Loucy (cell line): ENCODE measurements around the gene MAPK7.

Source experiments
- H2AFZ ChIP-seq: fragments of 200-600 bp; sonication (generic); 2 replicates; pipeline ENCODE4 v1.6.0; 2016; ENCODE audit warnings: antibody characterized with exemption, mild to moderate bottlenecking, low read length, moderate library complexity
- H3F3A ChIP-seq: fragments of 200-600 bp; 2 replicates; pipeline ENCODE4 v1.6.0; 2016; ENCODE audit warnings: antibody characterized with exemption, low read depth, mild to moderate bottlenecking
- H3K27me3 ChIP-seq: fragments of 200-600 bp; sonication (generic); 2 replicates; pipeline ENCODE4 v1.6.1; 2014; ENCODE audit warnings: low read length, mild to moderate bottlenecking; ENCODE audit not compliant: insufficient read depth, poor library complexity, severe bottlenecking
- H3K36me3 ChIP-seq: fragments of 200-600 bp; sonication (generic); 2 replicates; pipeline ENCODE4 v1.6.1; 2016; ENCODE audit warnings: low read length; ENCODE audit not compliant: insufficient read depth
- H3K4me1 ChIP-seq: fragments of 200-600 bp; sonication (generic); 2 replicates; pipeline ENCODE4 v1.5.1; 2014; ENCODE audit warnings: low read length, mild to moderate bottlenecking; ENCODE audit not compliant: insufficient read depth, poor library complexity, severe bottlenecking
- H3K4me2 ChIP-seq: fragments of 200-600 bp; sonication (generic); 2 replicates; pipeline ENCODE4 v1.6.0; 2014; ENCODE audit warnings: antibody characterized with exemption, low read length, low read depth, mild to moderate bottlenecking; ENCODE audit not compliant: poor library complexity, severe bottlenecking
- H3K4me3 ChIP-seq: fragments of 200-600 bp; sonication (generic); 2 replicates; pipeline ENCODE4 v1.5.1; 2014; ENCODE audit warnings: low read length, mild to moderate bottlenecking, mixed read lengths; ENCODE audit not compliant: poor library complexity, severe bottlenecking
- H3K79me2 ChIP-seq: fragments of 200-600 bp; sonication (generic); 2 replicates; pipeline ENCODE4 v1.6.1; 2014; ENCODE audit warnings: low read length; ENCODE audit not compliant: insufficient read depth
- H3K9ac ChIP-seq: fragments of 200-600 bp; sonication (generic); 2 replicates; pipeline ENCODE4 v1.6.0; 2014; ENCODE audit warnings: mild to moderate bottlenecking, low read depth, low read length, moderate library complexity; ENCODE audit not compliant: poor library complexity, severe bottlenecking
- H3K9me2 ChIP-seq: fragments of 200-600 bp; sonication (generic); replicated peaks from 2 replicates; pipeline ENCODE4 v1.6.1; 2016; ENCODE audit warnings: low read depth, low read length, mixed read lengths
- H3K9me3 ChIP-seq: fragments of 200-600 bp; sonication (generic); 2 replicates; pipeline ENCODE4 v1.6.1; 2014; ENCODE audit warnings: mild to moderate bottlenecking, antibody characterized with exemption, low read length, low read depth; ENCODE audit not compliant: insufficient read depth
- H4K20me1 ChIP-seq: fragments of 200-600 bp; sonication (generic); 2 replicates; pipeline ENCODE4 v1.6.0; 2014; ENCODE audit warnings: antibody characterized with exemption, low read length, mild to moderate bottlenecking; ENCODE audit not compliant: insufficient read depth, poor library complexity, severe bottlenecking
- CTCF ChIP-seq: fragments of 200-600 bp; sonication (generic); conservative IDR thresholded peaks from 2 replicates; pipeline ENCODE4 v1.5.1; 2014; ENCODE audit warnings: mild to moderate bottlenecking, antibody characterized with exemption, low read length
- EZH2phosphoT487 ChIP-seq: fragments of 200-600 bp; IDR thresholded peaks from 2 replicates; pipeline ENCODE4 v1.6.1; 2018; ENCODE audit warnings: antibody characterized with exemption, mild to moderate bottlenecking, moderate library complexity, borderline replicate concordance

Gene MAPK7

GRCh38 chr17:19371259-19372010 lies 6.9 kb upstream of the MAPK7 start:
- H3K79me2 ChIP-seq = 0 out of 2 replicates have a peak, but pooled peaks cover 3% of the 10 kb centered on the region
- no peaks in the 10 kb centered on the region for H3K9me2 ChIP-seq
- H3K4me1 ChIP-seq = peaks cover 30% of the 10 kb centered on the region
- no peak overlapping the region for H3K9ac ChIP-seq
- H2AFZ ChIP-seq = no peak overlapping the region
- no peaks in the 10 kb centered on the region for H4K20me1 ChIP-seq
- no peaks in the 10 kb centered on the region for H3K27me3 ChIP-seq
- peak overlapping the region; percentile 59 for H3K4me2 ChIP-seq
- H3K4me3 ChIP-seq = no peak overlapping the region
- no peaks in the 10 kb centered on the region for H3K36me3 ChIP-seq
- TF ChIP-seq CTCF = no peak
- no peak for TF ChIP-seq EZH2phosphoT487
- H3K9me3 ChIP-seq = no peaks in the 10 kb centered on the region
- no peaks in the 10 kb centered on the region for H3F3A ChIP-seq

- no peaks in the 10 kb centered on the region for H3K36me3 ChIP-seq
- H2AFZ ChIP-seq = no peak overlapping the region
- no peak overlapping the region for H3K9ac ChIP-seq
- H3K4me2 ChIP-seq = peak overlapping the region; percentile 0
- no peaks in the 10 kb centered on the region for H3K27me3 ChIP-seq
- TF ChIP-seq CTCF (no peak), EZH2phosphoT487 (no peak)
- H4K20me1 ChIP-seq = no peaks in the 10 kb centered on the region
- no peaks in the 10 kb centered on the region for H3F3A ChIP-seq
- 0 out of 2 replicates have a peak, but pooled peaks cover 3% of the 10 kb centered on the region for H3K79me2 ChIP-seq
- H3K4me1 ChIP-seq = peaks cover 33% of the 10 kb centered on the region
- H3K9me3 ChIP-seq = no peaks in the 10 kb centered on the region
- no peaks in the 10 kb centered on the region for H3K9me2 ChIP-seq
- H3K4me3 ChIP-seq = no peak overlapping the region
These were observed 6.3 kb upstream of the MAPK7 start for GRCh38 chr17:19372011-19372370.

- no peaks in the 10 kb centered on the region for H3K27me3 ChIP-seq
- H3F3A ChIP-seq = no peaks in the 10 kb centered on the region
- no peaks in the 10 kb centered on the region for H3K9me2 ChIP-seq
- H3K9me3 ChIP-seq = no peaks in the 10 kb centered on the region
- H3K4me2 ChIP-seq = no peak overlapping the region
- no peak overlapping the region for H2AFZ ChIP-seq
- H4K20me1 ChIP-seq = no peaks in the 10 kb centered on the region
- H3K4me3 ChIP-seq = no peak overlapping the region
- no peak overlapping the region for H3K9ac ChIP-seq
- no peak for TF ChIP-seq EZH2phosphoT487
- no peak for TF ChIP-seq CTCF
- peaks cover 36% of the 10 kb centered on the region for H3K4me1 ChIP-seq
- no peaks in the 10 kb centered on the region for H3K36me3 ChIP-seq
- H3K79me2 ChIP-seq = 0 out of 2 replicates have a peak, but pooled peaks cover 3% of the 10 kb centered on the region
These were observed 5.9 kb upstream of the MAPK7 start for GRCh38 chr17:19372439-19372838.
